Body of pancreas (tissue), 4 donors: ENCODE results near the gene ZBTB47.

Experiments
- CTCF ChIP-seq, 7 experiments: fragments of 450-650 bp in 4 of 7; fragments of 200-600 bp in 3 of 7; sonication (generic) in 3 of 7; IDR thresholded peaks; one replicate each; pipeline ENCODE4 v1.5.1; 2016 to 2019; ENCODE audit warnings: antibody characterized with exemption in 7 of 7
- POLR2A ChIP-seq, 3 donors: fragments of 450-650 bp; IDR thresholded peaks; one replicate each; pipeline ENCODE4 v1.6.1; 2016; ENCODE audit warnings: antibody characterized with exemption in 3 of 3, mild to moderate bottlenecking in 2 of 3

- TF ChIP-seq CTCF (IDR thresholded peaks at IDR 0.05) (no peak), POLR2A (IDR thresholded peaks at IDR 0.05) (no peak)
Observed at GRCh38 chr3:42690191-42690590, 36.7 kb downstream of the ZBTB47 start.
